HUES64 (cell line): ENCODE measurements around the gene NRIP1.

Experiments used
- H3K27ac ChIP-seq: 2 replicates; pipeline ENCODE4 v1.7.0; 2013; ENCODE audit warnings: low read depth, low read length, inconsistent platforms
- H3K27me3 ChIP-seq: 2 replicates; pipeline ENCODE4 v1.6.1; 2013; ENCODE audit warnings: mild to moderate bottlenecking, low read length; ENCODE audit not compliant: insufficient read depth
- H3K36me3 ChIP-seq: 2 replicates; pipeline ENCODE4 v1.6.1; 2013; ENCODE audit warnings: mild to moderate bottlenecking, low read length; ENCODE audit not compliant: insufficient read depth
- H3K4me1 ChIP-seq: 2 replicates; pipeline ENCODE4 v1.6.1; 2013; ENCODE audit warnings: mild to moderate bottlenecking, low read length, moderate library complexity; ENCODE audit not compliant: insufficient read depth
- H3K4me3 ChIP-seq: 2 replicates; pipeline ENCODE4 v1.5.1; 2013; ENCODE audit warnings: mild to moderate bottlenecking, low read length, moderate library complexity
- H3K9ac ChIP-seq: 2 replicates; pipeline ENCODE4 v1.6.1; 2013; ENCODE audit warnings: mild to moderate bottlenecking, low read depth, low read length
- H3K9me3 ChIP-seq: 2 replicates; pipeline ENCODE4 v1.6.1; 2013; ENCODE audit warnings: low read depth, low read length; ENCODE audit not compliant: insufficient read depth
- WGBS: fragments of 150-250, 120-280 bp; methylation state at CpG from one replicate; pipeline ENCODE4 v1.1.7; 2013; ENCODE audit warnings: missing lambda C conversion rate; 5-methylcytosine and 5-hydroxymethylcytosine counted together

The NRIP1 gene

GRCh38 chr21:14968821-14969220 is 96.0 kb downstream of the NRIP1 start:
- H3K9ac ChIP-seq = no peak overlapping the region
- H3K4me1 ChIP-seq = no peaks in the 10 kb centered on the region
- H3K4me3 ChIP-seq = no peak overlapping the region
- peaks cover 24% of the 10 kb centered on the region for H3K36me3 ChIP-seq
- H3K27me3 ChIP-seq = no peaks in the 10 kb centered on the region
- no CpG with 5 or more reads among the region's 1 CpG for WGBS
- H3K9me3 ChIP-seq = no peaks in the 10 kb centered on the region
- no peak overlapping the region for H3K27ac ChIP-seq

GRCh38 chr21:14968029-14968428 is 96.8 kb downstream of the NRIP1 start:
- Histone ChIP-seq H3K9ac (no peak overlapping the region), H3K36me3 (peaks cover 24% of the 10 kb centered on the region), H3K27me3 (no peaks in the 10 kb centered on the region), H3K4me3 (no peak overlapping the region), H3K9me3 (no peaks in the 10 kb centered on the region), H3K4me1 (no peaks in the 10 kb centered on the region), H3K27ac (no peak overlapping the region)
- WGBS = 96% methylated on average over 5 of the region's 5 CpGs

GRCh38 chr21:14964621-14965020 is 100.2 kb downstream of the NRIP1 start:
- Histone ChIP-seq H3K9me3 (no peaks in the 10 kb centered on the region), H3K9ac (no peak overlapping the region), H3K4me1 (no peaks in the 10 kb centered on the region), H3K27ac (no peak overlapping the region), H3K27me3 (no peaks in the 10 kb centered on the region), H3K36me3 (peaks cover 24% of the 10 kb centered on the region), H3K4me3 (no peak overlapping the region)
- WGBS = over 99% methylated on average over 6 of the region's 6 CpGs

- WGBS = 95% methylated on average over 3 of the region's 3 CpGs
- Histone ChIP-seq H3K9me3 (no peaks in the 10 kb centered on the region), H3K4me1 (no peaks in the 10 kb centered on the region), H3K27ac (no peak overlapping the region), H3K4me3 (no peak overlapping the region), H3K9ac (no peak overlapping the region), H3K36me3 (peaks cover 13% of the 10 kb centered on the region; the same call in 1 of the 2 replicates), H3K27me3 (no peaks in the 10 kb centered on the region)
Observed at GRCh38 chr21:14962217-14962616, 102.6 kb downstream of the NRIP1 start.

GRCh38 chr21:14961502-14961901 is 103.3 kb downstream of the NRIP1 start:
- WGBS = 98% methylated on average over 3 of the region's 3 CpGs
- Histone ChIP-seq H3K36me3 (peaks cover 6% of the 10 kb centered on the region; the same call in 1 of the 2 replicates), H3K4me1 (no peaks in the 10 kb centered on the region), H3K9ac (no peak overlapping the region), H3K27ac (no peak overlapping the region), H3K4me3 (no peak overlapping the region), H3K27me3 (no peaks in the 10 kb centered on the region), H3K9me3 (no peaks in the 10 kb centered on the region)

- no peak overlapping the region for H3K9ac ChIP-seq
- WGBS = 82% methylated on average over 3 of the region's 3 CpGs
- no peak overlapping the region for H3K4me3 ChIP-seq
- no peaks in the 10 kb centered on the region for H3K4me1 ChIP-seq
- H3K27ac ChIP-seq = no peak overlapping the region
- no peaks in the 10 kb centered on the region; the same call in 1 of the 2 replicates for H3K36me3 ChIP-seq
- no peaks in the 10 kb centered on the region for H3K27me3 ChIP-seq
- H3K9me3 ChIP-seq = no peaks in the 10 kb centered on the region
Observed at GRCh38 chr21:14959343-14959742, 105.5 kb downstream of the NRIP1 start.

GRCh38 chr21:14957836-14958235 is 107.0 kb downstream of the NRIP1 start:
- Histone ChIP-seq H3K4me3 (no peak overlapping the region), H3K9ac (no peak overlapping the region), H3K27ac (no peak overlapping the region), H3K27me3 (no peaks in the 10 kb centered on the region), H3K36me3 (no peaks in the 10 kb centered on the region), H3K9me3 (no peaks in the 10 kb centered on the region), H3K4me1 (no peaks in the 10 kb centered on the region)
- WGBS = 95% methylated on average over 1 of the region's 1 CpG

GRCh38 chr21:14956807-14957206 is 108.0 kb downstream of the NRIP1 start:
- Histone ChIP-seq H3K27ac (no peak overlapping the region), H3K4me1 (no peaks in the 10 kb centered on the region), H3K27me3 (no peaks in the 10 kb centered on the region), H3K9me3 (no peaks in the 10 kb centered on the region), H3K4me3 (no peak overlapping the region), H3K36me3 (no peaks in the 10 kb centered on the region), H3K9ac (no peak overlapping the region)
- 91% methylated on average over 4 of the region's 4 CpGs for WGBS

GRCh38 chr21:14955936-14956520 is 108.8 kb downstream of the NRIP1 start:
- H3K9ac ChIP-seq = no peak overlapping the region
- H3K36me3 ChIP-seq = no peaks in the 10 kb centered on the region
- H3K9me3 ChIP-seq = no peaks in the 10 kb centered on the region
- no peak overlapping the region for H3K27ac ChIP-seq
- H3K4me1 ChIP-seq = no peaks in the 10 kb centered on the region
- WGBS = 96% methylated on average over 6 of the region's 6 CpGs
- no peaks in the 10 kb centered on the region for H3K27me3 ChIP-seq
- H3K4me3 ChIP-seq = no peak overlapping the region

GRCh38 chr21:14952916-14953315 is 111.9 kb downstream of the NRIP1 start:
- Histone ChIP-seq H3K4me1 (no peaks in the 10 kb centered on the region), H3K9ac (no peak overlapping the region), H3K36me3 (no peaks in the 10 kb centered on the region), H3K27me3 (no peaks in the 10 kb centered on the region), H3K27ac (no peak overlapping the region), H3K9me3 (peaks cover 8% of the 10 kb centered on the region; the same call in 1 of the 2 replicates), H3K4me3 (no peak overlapping the region)
- WGBS = 92% methylated on average over 3 of the region's 4 CpGs

- Histone ChIP-seq H3K27ac (no peak overlapping the region), H3K9ac (no peak overlapping the region), H3K4me1 (no peaks in the 10 kb centered on the region), H3K36me3 (no peaks in the 10 kb centered on the region), H3K4me3 (no peak overlapping the region), H3K9me3 (peaks cover 8% of the 10 kb centered on the region; the same call in 1 of the 2 replicates), H3K27me3 (no peaks in the 10 kb centered on the region)
- 95% methylated on average over 4 of the region's 4 CpGs for WGBS
Observed at GRCh38 chr21:14949603-14950002, 115.2 kb downstream of the NRIP1 start.
